GM08714 (cell line): ENCODE results near the gene PABPN1L.

Experiments used
- H3K4me3 ChIP-seq: fragments of 200-500 bp; sonication (Bioruptor generic); 2 replicates; pipeline ENCODE4 v1.5.1; 2014; ENCODE audit warnings: mild to moderate bottlenecking, low read length, inconsistent platforms
- ZNF274 ChIP-seq: IDR thresholded peaks from 2 replicates; pipeline ENCODE4 v1.6.1; 2012; ENCODE audit warnings: mild to moderate bottlenecking, low read depth, low read length

PABPN1L gene

DNA sequence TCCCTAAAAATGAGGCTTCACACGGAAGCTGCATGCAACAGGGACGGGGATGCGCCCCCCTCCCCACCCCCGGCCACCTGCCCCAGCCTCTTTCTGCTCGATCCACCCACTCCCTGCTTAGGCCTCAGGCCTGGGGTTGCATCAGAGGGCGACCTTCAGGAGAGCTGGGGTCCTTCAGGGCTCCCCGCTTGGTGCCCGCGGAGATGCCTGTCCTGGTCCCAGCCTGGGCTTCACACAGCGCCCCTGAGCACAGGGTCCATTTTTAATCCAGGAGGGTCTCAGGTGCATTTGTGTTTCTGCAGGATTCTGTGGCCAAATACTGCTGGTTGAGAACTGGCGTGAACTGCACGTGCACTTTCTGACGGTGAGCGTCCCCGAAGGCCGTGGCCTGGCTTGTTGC is 47.3 kb downstream of the PABPN1L start:
- TF ChIP-seq ZNF274 = no peak
- H3K4me3 ChIP-seq = no peak overlapping the region

DNA sequence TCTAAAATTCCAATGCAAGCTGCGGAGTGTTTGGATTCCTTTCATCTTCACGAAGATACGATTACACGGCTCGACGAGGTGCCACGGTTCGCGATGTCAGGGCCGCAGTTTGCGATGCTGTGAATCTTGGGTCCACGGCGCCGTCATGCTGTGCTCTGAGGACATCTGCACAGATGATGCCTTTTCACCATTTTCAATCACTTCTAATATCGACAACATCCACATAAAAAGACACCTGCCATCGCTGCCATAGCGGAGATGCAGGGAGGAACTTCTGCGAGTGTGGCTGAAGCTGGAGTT is 47.9 kb downstream of the PABPN1L start:
- no peak overlapping the region for H3K4me3 ChIP-seq
- no peak for TF ChIP-seq ZNF274

DNA sequence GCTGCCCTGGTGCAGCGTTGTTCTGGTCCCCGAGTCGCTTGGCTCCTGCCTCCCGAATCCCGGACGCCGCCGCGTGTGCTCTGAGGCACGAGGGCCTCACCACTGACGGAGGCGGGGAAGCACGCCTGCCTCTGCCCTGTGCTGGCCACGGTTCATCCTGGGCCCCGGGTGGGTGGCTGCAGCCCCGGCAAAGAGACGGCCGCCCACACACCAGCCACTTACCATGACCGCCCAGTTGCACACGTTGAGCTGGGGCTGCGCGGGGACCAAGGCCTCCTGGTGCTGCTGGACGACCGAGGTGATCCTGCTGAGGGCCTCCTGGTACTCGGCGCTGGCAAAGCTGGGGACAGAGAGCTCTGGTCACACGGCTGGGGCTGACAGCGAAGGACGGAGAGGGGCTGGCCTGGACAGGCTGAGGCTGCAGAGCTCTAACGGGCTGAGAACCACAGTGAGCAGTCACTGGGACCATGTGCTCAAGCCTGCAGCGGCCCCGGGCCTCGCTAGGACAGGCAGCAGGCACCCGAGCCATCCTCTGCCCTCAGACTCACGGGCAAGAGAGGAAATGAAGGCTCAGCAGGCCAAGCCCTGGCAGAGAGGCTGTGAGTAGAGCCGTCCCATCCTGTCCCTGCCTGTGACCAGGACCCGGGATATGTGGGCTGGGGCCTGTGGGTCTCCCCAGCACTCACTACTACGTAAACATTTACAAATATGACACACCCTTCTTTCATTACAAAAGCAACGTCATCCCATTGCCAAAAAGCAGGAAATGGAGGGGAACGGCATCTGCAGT is 48.5 kb downstream of the PABPN1L start:
- no peak for TF ChIP-seq ZNF274

DNA sequence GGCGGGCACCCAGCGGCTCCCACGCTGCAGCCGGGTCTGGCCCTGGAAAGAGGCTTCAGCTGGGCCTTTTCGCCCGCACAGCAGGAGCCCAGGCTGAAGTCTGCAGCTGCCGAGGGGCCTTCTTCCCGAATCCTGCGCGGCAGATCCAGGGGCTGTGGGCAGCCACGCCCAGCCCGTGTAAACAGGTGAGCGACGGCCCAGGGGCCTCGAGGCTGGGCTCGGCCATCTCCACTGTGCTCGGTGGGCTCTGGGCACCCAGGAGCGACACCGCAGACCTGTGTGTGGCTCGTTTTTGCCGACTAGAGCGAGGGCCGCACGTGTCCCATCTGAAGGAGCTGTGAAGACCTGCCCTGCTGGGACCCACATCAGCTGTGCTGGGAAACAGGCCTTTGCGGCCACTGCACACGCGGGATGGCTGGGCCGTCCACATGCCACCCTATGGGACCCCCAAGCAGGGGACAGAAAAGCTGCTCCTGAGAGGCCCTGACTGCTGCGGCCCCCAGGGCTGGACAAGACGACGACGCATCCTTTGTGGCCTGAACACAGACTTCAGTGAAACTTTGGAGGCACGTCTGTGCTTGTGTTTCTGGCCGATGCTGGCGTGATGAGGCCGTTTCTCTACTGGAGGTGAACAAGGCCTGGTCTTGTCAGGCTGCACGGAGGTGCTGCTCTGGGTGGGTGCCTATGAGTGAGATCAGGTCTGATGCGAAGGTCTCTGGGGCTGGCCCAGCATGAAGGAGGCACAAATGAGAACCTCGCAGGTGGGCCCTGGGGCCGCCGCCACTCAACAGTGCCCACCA is 49.5 kb downstream of the PABPN1L start:
- H3K4me3 ChIP-seq = no peak overlapping the region
- TF ChIP-seq ZNF274 = no peak

More for the DNA sequence above, 48.5 kb downstream of the PABPN1L start:
- H3K4me3 ChIP-seq = no peak overlapping the region

DNA sequence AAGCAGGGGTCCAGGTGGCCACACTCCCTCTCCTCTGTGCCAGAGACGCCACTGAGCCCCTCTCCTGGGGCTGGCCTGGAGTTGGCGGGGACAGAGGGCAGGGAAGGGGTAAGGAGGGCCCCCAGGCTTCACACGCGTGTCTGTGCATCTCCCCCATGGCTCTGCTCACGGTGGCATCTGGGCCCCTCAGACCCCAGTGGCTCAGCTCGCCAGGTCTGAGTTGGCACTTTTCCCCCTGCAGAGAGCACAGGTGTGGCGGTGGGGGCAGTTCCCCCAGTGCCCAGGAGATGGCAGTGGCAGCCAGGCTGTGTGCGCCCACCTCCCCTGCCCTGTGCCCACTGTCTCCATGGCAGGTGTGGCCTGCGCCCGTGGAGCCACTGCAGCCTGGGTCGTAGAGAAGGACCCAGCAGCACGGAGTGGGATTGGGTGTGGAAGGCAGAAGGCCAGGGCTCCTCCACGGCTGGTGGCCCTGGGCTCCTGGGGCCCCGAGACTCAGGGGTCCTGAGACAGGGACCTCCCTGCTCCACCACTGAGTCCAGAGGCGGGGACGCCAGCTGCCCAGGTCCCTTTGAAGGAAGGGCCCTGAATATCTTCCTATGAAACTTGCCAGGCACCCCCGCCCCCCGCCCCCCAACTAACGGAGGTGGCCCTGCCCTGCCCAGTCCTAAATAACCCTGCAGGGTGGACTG is 50.4 kb downstream of the PABPN1L start:
- TF ChIP-seq ZNF274 = no peak
- H3K4me3 ChIP-seq = no peak overlapping the region

DNA sequence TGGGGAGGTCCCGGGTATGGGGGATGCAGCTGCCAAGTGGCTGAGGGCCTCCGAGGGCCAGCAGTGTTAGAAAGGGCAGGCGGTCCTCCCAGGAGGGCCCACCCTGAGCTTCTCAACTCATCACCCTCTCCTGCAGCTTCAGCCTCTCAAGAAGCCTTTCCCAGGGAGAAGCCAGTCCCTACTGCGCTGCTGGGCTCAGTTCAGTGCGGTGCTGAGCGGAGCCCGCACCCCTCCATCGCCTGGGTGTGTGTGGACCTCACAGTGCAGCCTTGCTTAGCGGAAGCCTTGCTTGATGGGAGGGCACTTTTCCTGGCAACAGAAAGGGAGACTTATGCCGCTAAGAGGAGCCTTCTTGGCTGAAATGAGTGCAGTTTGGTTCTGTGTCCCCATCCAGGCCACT is 51.2 kb downstream of the PABPN1L start:
- H3K4me3 ChIP-seq = no peak overlapping the region

DNA sequence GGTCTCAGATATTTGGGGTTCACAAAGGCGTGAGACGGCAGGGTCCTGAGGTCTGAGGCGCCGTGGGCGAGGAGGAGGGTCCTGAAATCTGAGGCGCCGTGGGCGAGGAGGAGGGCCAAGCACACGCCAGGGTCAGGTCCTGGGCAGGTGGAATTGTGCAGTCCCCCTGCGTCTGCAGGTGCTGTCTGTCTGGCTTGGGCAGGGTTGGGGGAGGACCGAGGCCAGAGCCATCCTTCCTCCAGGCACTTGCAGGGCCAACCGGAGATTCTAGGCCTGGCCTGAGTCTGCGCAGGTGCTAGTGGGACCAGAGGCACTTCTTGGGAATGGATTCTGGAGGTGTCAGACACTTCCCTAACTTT is 52.3 kb downstream of the PABPN1L start:
- TF ChIP-seq ZNF274 = no peak

More for the DNA sequence above, 51.2 kb downstream of the PABPN1L start:
- TF ChIP-seq ZNF274 = no peak

More for the DNA sequence above, 52.3 kb downstream of the PABPN1L start:
- no peak overlapping the region for H3K4me3 ChIP-seq
